GM21526 (cell line): ENCODE data around the gene DRGX.

Experiments
- ATAC-seq: cut with Tn5 transposase; IDR thresholded peaks from one replicate; pipeline ENCODE4 v1.9.1; 2021; ENCODE audit warnings: moderate library complexity; ENCODE audit not compliant: unreplicated experiment, low FRiP score

The DRGX gene

GRCh38 chr10:49384268-49384953, 11.5 kb downstream of the DRGX start:
- no peak for ATAC-seq

GRCh38 chr10:49383853-49384252, 12.0 kb downstream of the DRGX start:
- ATAC-seq: no peak

GRCh38 chr10:49382826-49383225, 13.1 kb downstream of the DRGX start:
- no peak for ATAC-seq

- no peak for ATAC-seq
These were observed 13.7 kb downstream of the DRGX start for GRCh38 chr10:49382226-49382625.

- no peak for ATAC-seq
These were observed 14.6 kb downstream of the DRGX start for GRCh38 chr10:49381111-49381900.

- no peak for ATAC-seq
These were observed 16.1 kb downstream of the DRGX start for GRCh38 chr10:49379596-49380410.

- ATAC-seq: no peak
These were observed 18.6 kb downstream of the DRGX start for GRCh38 chr10:49377256-49377655.

GRCh38 chr10:49375611-49376010, 20.3 kb downstream of the DRGX start:
- ATAC-seq: no peak

- no peak for ATAC-seq
These were observed 21.1 kb downstream of the DRGX start for GRCh38 chr10:49374740-49375139.

- no peak for ATAC-seq
These were observed 22.5 kb downstream of the DRGX start for GRCh38 chr10:49373361-49373760.

- no peak for ATAC-seq
These were observed 23.9 kb downstream of the DRGX start for GRCh38 chr10:49371967-49372366.

GRCh38 chr10:49370326-49371100, 25.4 kb downstream of the DRGX start:
- ATAC-seq: no peak

- no peak for ATAC-seq
These were observed 26.4 kb downstream of the DRGX start for GRCh38 chr10:49369216-49370162.

- no peak for ATAC-seq
These were observed 27.6 kb downstream of the DRGX start for GRCh38 chr10:49368256-49368655.

GRCh38 chr10:49367600-49367999, 28.3 kb downstream of the DRGX start:
- ATAC-seq: no peak

GRCh38 chr10:49366460-49366859, 29.4 kb downstream of the DRGX start:
- ATAC-seq: no peak

GRCh38 chr10:49365675-49366415, 30.0 kb downstream of the DRGX start:
- no peak for ATAC-seq

- no peak for ATAC-seq
These were observed 30.6 kb downstream of the DRGX start for GRCh38 chr10:49365275-49365674.

GRCh38 chr10:49364747-49365146, 31.1 kb downstream of the DRGX start:
- no peak for ATAC-seq
